ENCODE data around the gene NELL2.

Gene NELL2

GRCh38 chr12:44588651-44589050 lies 287.5 kb downstream of the NELL2 start:
- Histone ChIP-seq H3K9me3 (ENCODE audit: control insufficient read depth, low read length) (no peaks in the 10 kb centered on the region), H4K91ac (ENCODE audit: low read length) (no peak overlapping the region), H3K4ac (ENCODE audit: low read depth in 1 of 2, low read length in 2 of 2) (no peak overlapping the region), H2BK5ac (ENCODE audit: low read depth, low read length, poor library complexity, severe bottlenecking) (no peak overlapping the region), H3K14ac (ENCODE audit: low read length in 2 of 2) (no peak overlapping the region), H3K4me3 (ENCODE audit: insufficient read depth in 1 of 2, low read depth in 1 of 2, low read length in 2 of 2) (no peak overlapping the region), H2BK15ac (ENCODE audit: low read depth, poor library complexity, severe bottlenecking) (no peak overlapping the region), H3K4me1 (ENCODE audit: control insufficient read depth, insufficient read depth, low read depth, low read length) (no peaks in the 10 kb centered on the region), H2AK5ac (ENCODE audit: low read length, severe bottlenecking) (no peak overlapping the region), H3K4me2 (ENCODE audit: low read length, poor library complexity, severe bottlenecking) (no peak overlapping the region), H3K79me1 (replicated peaks; ENCODE audit: low read length, poor library complexity, severe bottlenecking) (no peaks in the 10 kb centered on the region), H3K36me3 (ENCODE audit: control insufficient read depth in 1 of 2, insufficient read depth in 2 of 2, low read depth in 1 of 2, low read length in 2 of 2) (no peaks in the 10 kb centered on the region), H4K8ac (ENCODE audit: low read length) (no peak overlapping the region), H2BK12ac (ENCODE audit: low read length in 2 of 2) (no peak overlapping the region), H2AFZ (ENCODE audit: low read depth, low read length) (no peak overlapping the region), H3K9ac (ENCODE audit: low read length) (no peak overlapping the region), H2BK120ac (ENCODE audit: low read depth, low read length) (no peak overlapping the region), H3K27ac (ENCODE audit: low read length, poor library complexity, severe bottlenecking) (no peak overlapping the region), H3K27me3 (ENCODE audit: control insufficient read depth in 1 of 2, insufficient read depth in 1 of 2, low read length in 2 of 2) (no peaks in the 10 kb centered on the region), H3K23ac (ENCODE audit: low read length in 2 of 2) (no peak overlapping the region), H3K18ac (ENCODE audit: low read depth in 1 of 2, low read length in 2 of 2) (no peak overlapping the region)
- no peak for DNase-seq
- WGBS: no CpG with 5 or more reads among the region's 1 CpG

GRCh38 chr12:44584625-44585024 lies 291.5 kb downstream of the NELL2 start:
- H3K36me3 ChIP-seq (ENCODE audit: control insufficient read depth in 1 of 2, insufficient read depth in 2 of 2, low read depth in 1 of 2, low read length in 2 of 2): no peaks in the 10 kb centered on the region
- H3K18ac ChIP-seq (ENCODE audit: low read depth in 1 of 2, low read length in 2 of 2): no peak overlapping the region
- H2BK15ac ChIP-seq (ENCODE audit: low read depth, poor library complexity, severe bottlenecking): no peak overlapping the region
- no peak overlapping the region for H4K91ac ChIP-seq (ENCODE audit: low read length)
- no peak overlapping the region for H3K4me2 ChIP-seq (ENCODE audit: low read length, poor library complexity, severe bottlenecking)
- no peak overlapping the region for H2BK120ac ChIP-seq (ENCODE audit: low read depth, low read length)
- no peaks in the 10 kb centered on the region for H3K79me1 ChIP-seq (replicated peaks; ENCODE audit: low read length, poor library complexity, severe bottlenecking)
- H4K8ac ChIP-seq (ENCODE audit: low read length): no peak overlapping the region
- H2BK5ac ChIP-seq (ENCODE audit: low read depth, low read length, poor library complexity, severe bottlenecking): no peak overlapping the region
- no peak overlapping the region for H2BK12ac ChIP-seq (ENCODE audit: low read length in 2 of 2)
- no peak for DNase-seq
- 80% methylated on average over 1 of the region's 2 CpGs for WGBS
- no peak overlapping the region for H3K23ac ChIP-seq (ENCODE audit: low read length in 2 of 2)
- no peak overlapping the region for H2AFZ ChIP-seq (ENCODE audit: low read depth, low read length)
- no peak overlapping the region for H3K9ac ChIP-seq (ENCODE audit: low read length)
- no peak overlapping the region for H2AK5ac ChIP-seq (ENCODE audit: low read length, severe bottlenecking)
- H3K14ac ChIP-seq (ENCODE audit: low read length in 2 of 2): no peak overlapping the region
- H3K9me3 ChIP-seq (ENCODE audit: control insufficient read depth, low read length): no peaks in the 10 kb centered on the region
- H3K27ac ChIP-seq (ENCODE audit: low read length, poor library complexity, severe bottlenecking): no peak overlapping the region
- no peak overlapping the region for H3K4ac ChIP-seq (ENCODE audit: low read depth in 1 of 2, low read length in 2 of 2)
- no peaks in the 10 kb centered on the region for H3K27me3 ChIP-seq (ENCODE audit: control insufficient read depth in 1 of 2, insufficient read depth in 1 of 2, low read length in 2 of 2)
- no peaks in the 10 kb centered on the region for H3K4me1 ChIP-seq (ENCODE audit: control insufficient read depth, insufficient read depth, low read depth, low read length)
- no peak overlapping the region for H3K4me3 ChIP-seq (ENCODE audit: insufficient read depth in 1 of 2, low read depth in 1 of 2, low read length in 2 of 2)

- no peak overlapping the region for H2BK12ac ChIP-seq (ENCODE audit: low read length in 2 of 2)
- 79% methylated on average over 3 of the region's 3 CpGs for WGBS
- H3K23ac ChIP-seq (ENCODE audit: low read length in 2 of 2): no peak overlapping the region
- no peak overlapping the region for H3K4me2 ChIP-seq (ENCODE audit: low read length, poor library complexity, severe bottlenecking)
- no peaks in the 10 kb centered on the region for H3K79me1 ChIP-seq (replicated peaks; ENCODE audit: low read length, poor library complexity, severe bottlenecking)
- no peak overlapping the region for H3K4ac ChIP-seq (ENCODE audit: low read depth in 1 of 2, low read length in 2 of 2)
- H3K27me3 ChIP-seq (ENCODE audit: control insufficient read depth in 1 of 2, insufficient read depth in 1 of 2, low read length in 2 of 2): no peaks in the 10 kb centered on the region
- H3K14ac ChIP-seq (ENCODE audit: low read length in 2 of 2): no peak overlapping the region
- H3K36me3 ChIP-seq (ENCODE audit: control insufficient read depth in 1 of 2, insufficient read depth in 2 of 2, low read depth in 1 of 2, low read length in 2 of 2): no peaks in the 10 kb centered on the region
- H2BK120ac ChIP-seq (ENCODE audit: low read depth, low read length): no peak overlapping the region
- H2AK5ac ChIP-seq (ENCODE audit: low read length, severe bottlenecking): no peak overlapping the region
- H3K4me3 ChIP-seq (ENCODE audit: insufficient read depth in 1 of 2, low read depth in 1 of 2, low read length in 2 of 2): no peak overlapping the region
- no peak overlapping the region for H2AFZ ChIP-seq (ENCODE audit: low read depth, low read length)
- H3K4me1 ChIP-seq (ENCODE audit: control insufficient read depth, insufficient read depth, low read depth, low read length): no peaks in the 10 kb centered on the region
- H3K27ac ChIP-seq (ENCODE audit: low read length, poor library complexity, severe bottlenecking): no peak overlapping the region
- H3K9me3 ChIP-seq (ENCODE audit: control insufficient read depth, low read length): no peaks in the 10 kb centered on the region
- H4K91ac ChIP-seq (ENCODE audit: low read length): no peak overlapping the region
- H3K9ac ChIP-seq (ENCODE audit: low read length): no peak overlapping the region
- no peak for DNase-seq
- H4K8ac ChIP-seq (ENCODE audit: low read length): no peak overlapping the region
- H2BK5ac ChIP-seq (ENCODE audit: low read depth, low read length, poor library complexity, severe bottlenecking): no peak overlapping the region
- no peak overlapping the region for H2BK15ac ChIP-seq (ENCODE audit: low read depth, poor library complexity, severe bottlenecking)
- no peak overlapping the region for H3K18ac ChIP-seq (ENCODE audit: low read depth in 1 of 2, low read length in 2 of 2)
These were observed 293.6 kb downstream of the NELL2 start for GRCh38 chr12:44582521-44582920.

- Histone ChIP-seq H3K4me1 (ENCODE audit: control insufficient read depth, insufficient read depth, low read depth, low read length) (no peaks in the 10 kb centered on the region), H2BK15ac (ENCODE audit: low read depth, poor library complexity, severe bottlenecking) (no peak overlapping the region), H2BK5ac (ENCODE audit: low read depth, low read length, poor library complexity, severe bottlenecking) (no peak overlapping the region), H3K9ac (ENCODE audit: low read length) (no peak overlapping the region), H3K27ac (ENCODE audit: low read length, poor library complexity, severe bottlenecking) (no peak overlapping the region), H3K4me3 (ENCODE audit: insufficient read depth in 1 of 2, low read depth in 1 of 2, low read length in 2 of 2) (no peak overlapping the region), H4K91ac (ENCODE audit: low read length) (no peak overlapping the region), H3K4me2 (ENCODE audit: low read length, poor library complexity, severe bottlenecking) (no peak overlapping the region), H3K79me1 (replicated peaks; ENCODE audit: low read length, poor library complexity, severe bottlenecking) (no peaks in the 10 kb centered on the region), H3K36me3 (ENCODE audit: control insufficient read depth in 1 of 2, insufficient read depth in 2 of 2, low read depth in 1 of 2, low read length in 2 of 2) (no peaks in the 10 kb centered on the region), H3K14ac (ENCODE audit: low read length in 2 of 2) (no peak overlapping the region), H2AK5ac (ENCODE audit: low read length, severe bottlenecking) (no peak overlapping the region), H3K9me3 (ENCODE audit: control insufficient read depth, low read length) (no peaks in the 10 kb centered on the region), H2AFZ (ENCODE audit: low read depth, low read length) (no peak overlapping the region), H3K4ac (ENCODE audit: low read depth in 1 of 2, low read length in 2 of 2) (no peak overlapping the region), H3K18ac (ENCODE audit: low read depth in 1 of 2, low read length in 2 of 2) (no peak overlapping the region), H3K27me3 (ENCODE audit: control insufficient read depth in 1 of 2, insufficient read depth in 1 of 2, low read length in 2 of 2) (no peaks in the 10 kb centered on the region), H2BK120ac (ENCODE audit: low read depth, low read length) (no peak overlapping the region), H2BK12ac (ENCODE audit: low read length in 2 of 2) (no peak overlapping the region), H3K23ac (ENCODE audit: low read length in 2 of 2) (no peak overlapping the region), H4K8ac (ENCODE audit: low read length) (no peak overlapping the region)
- WGBS: 49% methylated on average over 1 of the region's 1 CpG
- no peak for DNase-seq
These were observed 294.4 kb downstream of the NELL2 start for GRCh38 chr12:44581642-44582242.

All from mesenchymal stem cell (in vitro differentiated cells and primary cell).